MM.1S (cell line): ENCODE data around the gene XRCC4.

Source experiments
- DNase-seq: peaks from one replicate; pipeline ENCODE4 v3.0.0-alpha.2; 2015
- H2AFZ ChIP-seq: fragments of 300-600 bp; sonication (generic); 2 replicates; pipeline ENCODE4 v1.6.0; 2016; ENCODE audit warnings: antibody characterized with exemption, low read length
- H3F3A ChIP-seq: fragments of 300-600 bp; sonication (generic); 2 replicates; pipeline ENCODE4 v1.6.1; 2016; ENCODE audit warnings: mild to moderate bottlenecking, antibody characterized with exemption, low read length, moderate library complexity, mixed read lengths; ENCODE audit not compliant: insufficient read depth
- H3K27ac ChIP-seq: fragments of 300-600 bp; sonication (generic); 2 replicates; pipeline ENCODE4 v1.5.1; 2016; ENCODE audit warnings: mild to moderate bottlenecking, low read length
- H3K27me3 ChIP-seq: fragments of 300-600 bp; sonication (generic); replicated peaks from 2 replicates; pipeline ENCODE4 v1.6.0; 2016; ENCODE audit warnings: low read length; ENCODE audit not compliant: insufficient read depth
- H3K36me3 ChIP-seq: fragments of 300-600 bp; sonication (generic); replicated peaks from 2 replicates; pipeline ENCODE4 v1.6.1; 2016; ENCODE audit warnings: mild to moderate bottlenecking, low read length, mixed read lengths; ENCODE audit not compliant: insufficient read depth
- H3K4me1 ChIP-seq: fragments of 300-600 bp; sonication (generic); 2 replicates; pipeline ENCODE4 v1.6.1; 2016; ENCODE audit warnings: low read length, mixed read lengths
- H3K4me2 ChIP-seq: fragments of 300-600 bp; sonication (generic); 2 replicates; pipeline ENCODE4 v1.6.0; 2016; ENCODE audit warnings: low read depth, low read length
- H3K4me3 ChIP-seq: fragments of 300-600 bp; sonication (generic); 2 replicates; pipeline ENCODE4 v1.5.1; 2016; ENCODE audit warnings: low read length, mixed read lengths
- H3K79me2 ChIP-seq: fragments of 300-600 bp; sonication (generic); 2 replicates; pipeline ENCODE4 v1.6.1; 2016; ENCODE audit warnings: mixed run types, low read length, mixed read lengths
- H3K9ac ChIP-seq: fragments of 300-600 bp; sonication (generic); 2 replicates; pipeline ENCODE4 v1.6.1; 2016; ENCODE audit warnings: low read length, mixed read lengths
- H3K9me2 ChIP-seq: fragments of 300-600 bp; sonication (generic); replicated peaks from 2 replicates; pipeline ENCODE4 v1.6.1; 2016; ENCODE audit warnings: mild to moderate bottlenecking, low read length, mixed read lengths; ENCODE audit not compliant: insufficient read depth
- H3K9me3 ChIP-seq: fragments of 300-600 bp; sonication (generic); replicated peaks from 2 replicates; pipeline ENCODE4 v1.6.1; 2016; ENCODE audit warnings: mild to moderate bottlenecking, low read length, mixed read lengths; ENCODE audit not compliant: insufficient read depth
- H4K20me1 ChIP-seq: fragments of 300-600 bp; sonication (generic); 2 replicates; pipeline ENCODE4 v1.6.1; 2016; ENCODE audit warnings: mild to moderate bottlenecking, low read length, moderate library complexity, mixed read lengths; ENCODE audit not compliant: insufficient read depth
- CTCF ChIP-seq: fragments of 300-600 bp; sonication (generic); IDR thresholded peaks from 2 replicates; pipeline ENCODE4 v1.5.1; 2016; ENCODE audit warnings: antibody characterized with exemption, low read length, mixed read lengths
- EZH2 ChIP-seq: fragments of 300-600 bp; sonication (generic); optimal IDR thresholded peaks from 2 replicates; pipeline ENCODE3; 2017; ENCODE audit warnings: low read depth, mild to moderate bottlenecking, antibody characterized with exemption, low read length, mixed read lengths
- EZH2phosphoT487 ChIP-seq: fragments of 300-600 bp; sonication (generic); IDR thresholded peaks from 2 replicates; pipeline ENCODE4 v1.6.1; 2018; ENCODE audit warnings: antibody characterized with exemption, low read length

Gene XRCC4

GRCh38 chr5:83095163-83095956 lies 18.0 kb downstream of the XRCC4 start:
- H3F3A ChIP-seq, result no peaks in the 10 kb centered on the region
- H3K4me3 ChIP-seq, result no peak overlapping the region
- no peak for TF ChIP-seq CTCF
- H3K79me2 ChIP-seq, result 0 out of 2 replicates have a peak, but pooled peaks cover 5% of the 10 kb centered on the region
- no peaks in the 10 kb centered on the region for H3K9me2 ChIP-seq
- H3K9ac ChIP-seq, result no peak overlapping the region
- no peaks in the 10 kb centered on the region for H4K20me1 ChIP-seq
- DNase-seq, result no peak
- no peak overlapping the region for H2AFZ ChIP-seq
- no peak overlapping the region for H3K4me2 ChIP-seq
- H3K4me1 ChIP-seq, result peaks cover 24% of the 10 kb centered on the region
- H3K9me3 ChIP-seq, result no peaks in the 10 kb centered on the region
- no peak overlapping the region for H3K27ac ChIP-seq
- no peaks in the 10 kb centered on the region for H3K36me3 ChIP-seq
- H3K27me3 ChIP-seq, result no peaks in the 10 kb centered on the region

- H3K9ac ChIP-seq, result no peak overlapping the region
- H3K4me2 ChIP-seq, result no peak overlapping the region
- H3K27ac ChIP-seq, result no peak overlapping the region
These were observed 18.7 kb downstream of the XRCC4 start for GRCh38 chr5:83095957-83096539.

GRCh38 chr5:83096660-83097339 lies 19.5 kb downstream of the XRCC4 start:
- Histone ChIP-seq H3F3A (no peaks in the 10 kb centered on the region), H3K4me3 (no peak overlapping the region), H3K27me3 (no peaks in the 10 kb centered on the region), H3K4me2 (no peak overlapping the region), H3K9me3 (no peaks in the 10 kb centered on the region), H3K9me2 (no peaks in the 10 kb centered on the region), H3K9ac (no peak overlapping the region), H2AFZ (no peak overlapping the region), H4K20me1 (no peaks in the 10 kb centered on the region), H3K36me3 (no peaks in the 10 kb centered on the region), H3K79me2 (0 out of 2 replicates have a peak, but pooled peaks cover 5% of the 10 kb centered on the region), H3K27ac (no peak overlapping the region), H3K4me1 (peaks cover 23% of the 10 kb centered on the region)
- no peak for TF ChIP-seq EZH2phosphoT487
- DNase-seq, result no peak

More at GRCh38 chr5:83095957-83096539, 18.7 kb downstream of the XRCC4 start:
- no peak for TF ChIP-seq EZH2phosphoT487
- TF ChIP-seq EZH2, result no peak
- no peak for TF ChIP-seq CTCF
- H3K36me3 ChIP-seq, result no peaks in the 10 kb centered on the region
- no peak overlapping the region for H2AFZ ChIP-seq
- H3K27me3 ChIP-seq, result no peaks in the 10 kb centered on the region
- no peaks in the 10 kb centered on the region for H3F3A ChIP-seq
- H3K9me2 ChIP-seq, result no peaks in the 10 kb centered on the region
- no peaks in the 10 kb centered on the region for H4K20me1 ChIP-seq
- H3K4me1 ChIP-seq, result peaks cover 24% of the 10 kb centered on the region
- no peaks in the 10 kb centered on the region for H3K9me3 ChIP-seq
- H3K79me2 ChIP-seq, result 0 out of 2 replicates have a peak, but pooled peaks cover 5% of the 10 kb centered on the region
- no peak for DNase-seq
- H3K4me3 ChIP-seq, result no peak overlapping the region
